Upper lobe of right lung (tissue), 1 donor: ENCODE results near the gene ZNF185. TPM values are rescaled to one million over a fixed set of nuclear protein-coding genes. Genes with fewer than 3 reads are reported as not detected.
"Not testable (repeated sequence)": the region's sequence is repeated elsewhere in the genome, so short reads cannot be mapped to it uniquely, and the experiment has no call there.

Experiments
- ATAC-seq: fragments of 200-7000 bp; cut with Tn5 transposase; one replicate; pipeline ENCODE4 v1.9.1; 2020; ENCODE audit warnings: mild to moderate bottlenecking, moderate library complexity
- DNase-seq: peaks from one replicate; pipeline ENCODE4 v3.0.0-alpha.2; 2020
- H3K27ac ChIP-seq: fragments of 200-600 bp; one replicate; pipeline ENCODE4 v1.8.0; 2022
- H3K27me3 ChIP-seq: fragments of 200-600 bp; one replicate; pipeline ENCODE4 v1.8.0; 2022; ENCODE audit warnings: mild to moderate bottlenecking
- H3K36me3 ChIP-seq: fragments of 200-600 bp; one replicate; pipeline ENCODE4 v1.8.0; 2022
- H3K4me1 ChIP-seq: fragments of 200-600 bp; one replicate; pipeline ENCODE4 v1.8.0; 2022
- H3K4me3 ChIP-seq: fragments of 200-600 bp; one replicate; pipeline ENCODE4 v1.8.0; 2022; ENCODE audit warnings: mild to moderate bottlenecking
- H3K9me3 ChIP-seq: fragments of 200-600 bp; one replicate; pipeline ENCODE4 v1.8.0; 2022
- intact Hi-C: fragments of 100-400 bp; cut with DNase I; formaldehyde crosslinking; loops from one replicate; pipeline ENCODE4 v1.11.0; 2022
- total RNA-seq: library from RNA; stranded (reverse); fragmentation: NEBNext Ultra II Directional; extraction: Animal tissue kit (Norgen Biotek cat#: 25700); gene quantifications from one replicate; pipeline ENCODE4 v1.2.1, GENCODE V29; 2021
- TF ChIP-seq, protein P1 (sequence below): fragments of 200-600 bp; IDR thresholded peaks from one replicate; pipeline ENCODE4 v1.8.0; 2022; ENCODE audit warnings: antibody characterized with exemption
- donor health status: DM: no; HTN: yes; CAD: no; lungs with severe emphysema.

ZNF185 gene
- total RNA-seq, 1 donor from 2014 or later: 16.3 TPM

DNA sequence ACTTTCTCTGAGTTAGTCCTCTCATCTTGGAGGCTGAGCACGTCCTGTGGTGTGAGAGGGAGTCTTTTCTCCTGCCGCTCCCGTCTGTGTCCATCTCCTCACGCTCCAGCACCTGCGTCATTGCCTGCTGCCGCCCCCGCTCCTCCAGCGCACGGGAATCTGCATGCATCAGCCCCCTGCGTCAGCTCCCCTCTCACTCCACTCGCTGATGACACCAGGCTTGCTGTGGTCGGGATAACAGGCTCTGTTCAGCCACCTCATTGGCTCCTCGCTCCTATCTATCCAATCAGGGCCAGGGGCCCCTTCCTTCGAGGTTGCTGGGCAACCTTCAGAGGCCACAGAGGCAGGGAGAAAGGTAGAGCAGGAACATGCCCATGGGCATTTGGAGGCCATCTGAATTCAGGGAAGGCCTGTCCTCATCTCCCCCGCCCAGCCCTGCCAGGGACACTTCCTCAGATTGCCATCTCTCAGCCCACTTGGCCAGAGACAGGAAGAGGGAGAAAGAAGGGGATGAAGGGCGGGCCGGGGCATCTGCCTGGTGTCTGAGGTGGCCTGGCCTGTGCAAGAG is 9.3 kb downstream of the ZNF185 start:
- H3K27ac ChIP-seq: no peak overlapping the region
- no peaks in the 10 kb centered on the region for H3K27me3 ChIP-seq
- no peaks in the 10 kb centered on the region for H3K4me1 ChIP-seq
- TF ChIP-seq, protein P1, sequence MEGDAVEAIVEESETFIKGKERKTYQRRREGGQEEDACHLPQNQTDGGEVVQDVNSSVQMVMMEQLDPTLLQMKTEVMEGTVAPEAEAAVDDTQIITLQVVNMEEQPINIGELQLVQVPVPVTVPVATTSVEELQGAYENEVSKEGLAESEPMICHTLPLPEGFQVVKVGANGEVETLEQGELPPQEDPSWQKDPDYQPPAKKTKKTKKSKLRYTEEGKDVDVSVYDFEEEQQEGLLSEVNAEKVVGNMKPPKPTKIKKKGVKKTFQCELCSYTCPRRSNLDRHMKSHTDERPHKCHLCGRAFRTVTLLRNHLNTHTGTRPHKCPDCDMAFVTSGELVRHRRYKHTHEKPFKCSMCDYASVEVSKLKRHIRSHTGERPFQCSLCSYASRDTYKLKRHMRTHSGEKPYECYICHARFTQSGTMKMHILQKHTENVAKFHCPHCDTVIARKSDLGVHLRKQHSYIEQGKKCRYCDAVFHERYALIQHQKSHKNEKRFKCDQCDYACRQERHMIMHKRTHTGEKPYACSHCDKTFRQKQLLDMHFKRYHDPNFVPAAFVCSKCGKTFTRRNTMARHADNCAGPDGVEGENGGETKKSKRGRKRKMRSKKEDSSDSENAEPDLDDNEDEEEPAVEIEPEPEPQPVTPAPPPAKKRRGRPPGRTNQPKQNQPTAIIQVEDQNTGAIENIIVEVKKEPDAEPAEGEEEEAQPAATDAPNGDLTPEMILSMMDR: no peak
- intact Hi-C loops: no loop called here
- ATAC-seq (no peak), DNase-seq (no peak)
- H3K9me3 ChIP-seq: no peaks in the 10 kb centered on the region
- H3K4me3 ChIP-seq: no peak overlapping the region
- no peaks in the 10 kb centered on the region for H3K36me3 ChIP-seq

DNA sequence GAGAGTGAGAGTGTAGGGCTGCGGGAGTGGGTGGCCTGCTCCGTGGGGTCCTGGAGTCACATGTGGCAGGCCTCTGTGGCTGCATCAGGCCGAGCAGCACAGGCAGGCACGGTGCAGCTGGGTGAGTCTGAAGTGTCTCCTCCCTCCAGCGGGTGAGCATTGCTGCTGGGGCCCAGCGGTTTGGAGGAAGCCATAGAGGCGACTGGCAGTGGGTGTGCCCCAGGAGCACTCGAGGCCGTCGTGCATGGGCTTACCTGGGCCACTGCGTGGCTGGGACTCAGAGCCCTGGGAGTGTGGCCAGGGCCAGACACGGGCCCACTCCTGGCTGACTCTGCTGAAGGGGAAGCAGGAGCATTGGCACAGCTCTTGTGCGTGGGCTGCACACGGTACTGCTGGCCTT is 10.6 kb downstream of the ZNF185 start:
- ATAC-seq (no peak), DNase-seq (no peak)
- no peaks in the 10 kb centered on the region for H3K9me3 ChIP-seq
- H3K27ac ChIP-seq: no peak overlapping the region
- H3K27me3 ChIP-seq: no peaks in the 10 kb centered on the region
- no peak overlapping the region for H3K4me3 ChIP-seq
- intact Hi-C loops: no loop called here
- TF ChIP-seq, protein P1: no peak
- H3K4me1 ChIP-seq: no peaks in the 10 kb centered on the region
- no peaks in the 10 kb centered on the region for H3K36me3 ChIP-seq

DNA sequence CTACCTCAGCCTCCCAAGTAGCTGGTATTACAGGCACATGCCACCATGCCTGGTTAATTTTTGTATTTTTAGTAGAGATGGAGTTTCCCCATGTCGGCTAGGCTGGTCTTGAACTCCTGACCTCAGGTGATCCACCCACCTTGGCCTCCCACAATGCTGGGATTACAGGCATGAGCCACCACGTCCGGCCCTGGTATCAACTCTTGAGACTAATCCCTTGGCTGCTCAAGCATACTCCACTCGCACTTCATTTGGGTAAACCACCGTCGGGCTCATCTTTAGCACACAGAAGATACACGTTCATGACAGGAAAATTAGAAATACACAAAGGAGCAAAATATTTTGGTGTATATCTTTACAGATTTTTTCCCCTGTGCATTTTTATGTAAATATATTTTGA is 12.2 kb downstream of the ZNF185 start:
- H3K4me1 ChIP-seq, intact Hi-C loops, H3K27me3 ChIP-seq, H3K9me3 ChIP-seq, H3K27ac ChIP-seq, H3K4me3 ChIP-seq, DNase-seq, ATAC-seq, H3K36me3 ChIP-seq: not testable (repeated sequence)

DNA sequence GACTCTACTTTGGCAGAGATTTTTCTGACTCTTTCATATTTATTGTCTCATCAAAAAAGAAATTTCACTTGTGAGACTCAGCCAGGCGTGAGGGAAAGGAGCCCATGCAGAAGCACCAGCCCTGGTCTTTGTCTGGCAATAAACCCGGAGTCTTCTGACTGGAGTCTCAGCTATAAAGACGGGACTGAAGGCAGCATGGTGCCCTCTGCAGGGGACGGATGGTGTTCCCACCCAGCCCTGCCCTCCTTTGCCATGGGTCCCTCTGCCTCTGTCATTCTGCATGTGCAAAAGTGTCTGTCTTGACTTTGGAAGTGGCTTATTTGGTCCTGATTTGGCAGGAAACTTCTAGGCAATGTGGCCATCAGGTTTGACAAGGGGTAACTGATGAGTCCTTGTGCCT is 14.2 kb downstream of the ZNF185 start:
- ATAC-seq (no peak), DNase-seq (no peak)
- no peaks in the 10 kb centered on the region for H3K9me3 ChIP-seq
- H3K27me3 ChIP-seq: no peaks in the 10 kb centered on the region
- no peak overlapping the region for H3K27ac ChIP-seq
- no peak overlapping the region for H3K4me3 ChIP-seq
- H3K4me1 ChIP-seq: no peaks in the 10 kb centered on the region
- TF ChIP-seq, protein P1: no peak
- no peaks in the 10 kb centered on the region for H3K36me3 ChIP-seq
- intact Hi-C loops: no loop called here

DNA sequence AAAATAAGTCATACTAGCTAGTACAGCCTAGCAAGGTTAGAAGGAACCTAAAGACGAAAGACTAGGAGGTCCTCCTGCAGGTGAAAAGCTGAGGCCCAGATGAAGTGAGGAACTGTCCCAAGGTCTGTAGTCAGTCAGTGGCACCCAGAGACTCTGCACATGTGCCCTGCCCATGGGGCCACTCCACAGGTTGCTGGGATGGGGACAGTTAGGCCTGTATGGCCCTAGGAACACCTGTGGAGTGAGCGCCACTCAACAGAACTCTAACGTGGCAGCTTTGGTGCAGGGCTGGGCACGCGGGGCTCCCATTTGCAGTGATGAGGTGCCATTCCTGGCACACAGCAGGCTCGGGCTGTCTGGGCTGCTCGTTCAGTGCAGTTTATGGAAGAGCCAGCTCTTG is 14.8 kb downstream of the ZNF185 start:
- H3K4me1 ChIP-seq: no peaks in the 10 kb centered on the region
- no peak overlapping the region for H3K4me3 ChIP-seq
- H3K27ac ChIP-seq: no peak overlapping the region
- intact Hi-C loops: no loop called here
- H3K9me3 ChIP-seq: no peaks in the 10 kb centered on the region
- TF ChIP-seq, protein P1: no peak
- ATAC-seq (no peak), DNase-seq (no peak)
- H3K36me3 ChIP-seq: no peaks in the 10 kb centered on the region
- no peaks in the 10 kb centered on the region for H3K27me3 ChIP-seq

DNA sequence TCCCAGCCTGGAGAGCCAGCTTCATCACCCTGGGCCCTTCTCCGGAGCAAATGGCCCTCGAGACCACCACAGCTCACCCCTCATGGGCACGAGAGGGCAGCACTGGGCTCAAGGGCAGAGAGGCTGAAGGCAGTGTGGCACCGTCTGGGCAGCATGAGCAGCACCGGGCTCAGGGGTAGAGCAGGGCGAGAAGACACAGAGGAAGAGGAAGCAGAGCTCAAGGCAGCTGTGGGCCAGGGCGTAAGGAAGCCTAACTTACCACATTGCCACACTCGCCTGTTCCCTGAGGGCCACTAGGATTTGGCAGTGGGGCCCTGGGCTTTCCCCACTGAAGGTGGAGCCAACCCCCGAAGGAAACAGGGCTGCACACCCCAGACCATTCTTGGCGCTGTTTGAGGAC is 15.5 kb downstream of the ZNF185 start:
- Histone ChIP-seq H3K9me3 (no peaks in the 10 kb centered on the region), H3K27me3 (no peaks in the 10 kb centered on the region), H3K27ac (no peak overlapping the region), H3K4me1 (no peaks in the 10 kb centered on the region), H3K4me3 (no peak overlapping the region), H3K36me3 (no peaks in the 10 kb centered on the region)
- ATAC-seq: peak; percentile 56
- DNase-seq: no peak
- intact Hi-C loops: no loop called here
- TF ChIP-seq, protein P1: no peak
